Measurements from ENCODE around the gene SPO11. TPM values are rescaled to one million over a fixed set of nuclear protein-coding genes. Genes with fewer than 3 reads are reported as not detected.
A peak's percentile ranks its signal among the peaks of the same experiment; 100 is the strongest.

Gene SPO11
- total and polyA plus RNA-seq, 2 of the 8 experiments (the other 6 are each of a cell fraction or from before 2014, with no cell fraction given): not detected

- no peak overlapping the region for H3K4me2 ChIP-seq (ENCODE audit: insufficient read depth in 1 of 2, low read depth in 2 of 2, low read length in 2 of 2)
- H3K4ac ChIP-seq (replicated peaks; ENCODE audit: insufficient read length, low read depth, low read length): no peak overlapping the region
- ChIA-PET CTCF (ENCODE audit: partially characterized antibody) (interaction anchor here (0.5 to 2.0 kb wide), 5 partner anchors 14 to 603 kb away, joined by 3 to 9 read pairs (median 3); partner anchors contain the start of gene SPO11), POLR2A (ENCODE audit: partially characterized antibody) (interaction anchor here (1.0 kb wide), 1 partner anchor 35 kb away, joined by 3 read pairs; no protein-coding TSS in a partner anchor)
- no peak overlapping the region for H2BK120ac ChIP-seq (replicated peaks; ENCODE audit: low read depth, low read length)
- H3K4me3 ChIP-seq (ENCODE audit: extremely low read depth in 1 of 4, insufficient read depth in 2 of 4, low read depth in 3 of 4, low read length in 4 of 4): no peak overlapping the region
- H3K56ac ChIP-seq (replicated peaks; ENCODE audit: insufficient read length, low read depth, low read length): no peak overlapping the region
- TF ChIP-seq RNF2 (IDR thresholded peaks at IDR 0.05; ENCODE audit: borderline replicate concordance, low read depth, low read length, missing control alignments, poor library complexity, severe bottlenecking): no peak
- no peak for TF ChIP-seq EZH2 (IDR thresholded peaks at IDR 0.05; ENCODE audit: low read depth, low read length, severe bottlenecking)
- TF ChIP-seq CBX5 (IDR thresholded peaks at IDR 0.05; ENCODE audit: low read depth, low read length): no peak
- TF ChIP-seq NANOG (IDR thresholded peaks at IDR 0.05; ENCODE audit: insufficient read depth, low read depth, low read length, poor library complexity, severe bottlenecking): no peak
- no peak for TF ChIP-seq TBP (IDR thresholded peaks at IDR 0.05; ENCODE audit: low read depth, low read length)
- TF ChIP-seq SIN3A (conservative IDR thresholded peaks at IDR 0.05 in 1 of 2, IDR thresholded peaks at IDR 0.05 in 1 of 2; ENCODE audit: low read depth in 1 of 2, low read length in 2 of 2): no peak
- no peak for TF ChIP-seq TAF7 (optimal IDR thresholded peaks at IDR 0.05; ENCODE audit: borderline replicate concordance, low read depth, low read length)
- TF ChIP-seq HDAC2 (IDR thresholded peaks at IDR 0.05; ENCODE audit: borderline replicate concordance in 1 of 2, low read depth in 2 of 2, low read length in 2 of 2): no peak
- no peak overlapping the region for H2AFZ ChIP-seq (ENCODE audit: low read length)
- H3K27me3 ChIP-seq (replicated peaks in 1 of 4; ENCODE audit: control insufficient read depth in 3 of 4, extremely low read depth in 1 of 4, insufficient read depth in 3 of 4, low read length in 3 of 4): no peaks in the 10 kb centered on the region
- no peak for FAIRE-seq
- H3K36me3 ChIP-seq (ENCODE audit: control insufficient read depth in 2 of 4, insufficient read depth in 4 of 4, low read length in 3 of 4): no peaks in the 10 kb centered on the region
- DNase-seq (ENCODE audit: low read depth in 1 of 2, low spot score in 2 of 2): no peak
- no peak overlapping the region for H2BK15ac ChIP-seq (ENCODE audit: low read length)
- no peak overlapping the region for H4K8ac ChIP-seq (ENCODE audit: extremely low read depth, insufficient read depth, low read length)
- H4K20me1 ChIP-seq (replicated peaks in 1 of 2; ENCODE audit: control insufficient read depth in 1 of 2, insufficient read depth in 2 of 2, low read length in 2 of 2): no peaks in the 10 kb centered on the region
- H3K9me3 ChIP-seq (ENCODE audit: insufficient read depth in 2 of 2, low read depth in 1 of 2, low read length in 1 of 2): no peaks in the 10 kb centered on the region
- H3K79me1 ChIP-seq (ENCODE audit: low read depth, low read length): no peaks in the 10 kb centered on the region
- H3K23me2 ChIP-seq (ENCODE audit: low read depth, low read length): no peaks in the 10 kb centered on the region
- H3K23ac ChIP-seq (ENCODE audit: insufficient read length): no peak overlapping the region
- H3K18ac ChIP-seq (ENCODE audit: extremely low read depth, low read length): no peak overlapping the region
- 89% methylated on average over 3 of the region's 3 CpGs; no CpG with 5 or more reads in 1 of the 2 experiments for WGBS, 2 experiments (ENCODE audit: extremely low coverage in 1 of 2, insufficient coverage in 1 of 2, insufficient read length in 1 of 2, insufficient replicate concordance in 2 of 2, low coverage in 1 of 2, low lambda C conversion rate in 2 of 2, missing lambda C conversion rate in 1 of 2)
- H4K5ac ChIP-seq (ENCODE audit: insufficient read length, low read depth, low read length): no peak overlapping the region
- no peak overlapping the region for H2AK5ac ChIP-seq (ENCODE audit: low read depth, low read length)
- H3K79me2 ChIP-seq (ENCODE audit: control insufficient read depth in 1 of 2, insufficient read depth in 2 of 2, low read length in 2 of 2): no peaks in the 10 kb centered on the region
- no peak overlapping the region for H3K9ac ChIP-seq (replicated peaks in 1 of 4; ENCODE audit: extremely low read depth in 1 of 4, low read depth in 3 of 4, low read length in 3 of 4)
- peaks cover 0 to 11% (median 0%) of the 10 kb centered on the region in 4 experiments; a peak in 2 of 7 replicates for H3K4me1 ChIP-seq (replicated peaks in 1 of 4; ENCODE audit: control insufficient read depth in 3 of 4, insufficient read depth in 4 of 4, low read length in 3 of 4)
- no peak overlapping the region for H2BK20ac ChIP-seq (ENCODE audit: low read length)
- H2BK5ac ChIP-seq (ENCODE audit: low read depth, low read length): no peak overlapping the region
- no peak overlapping the region for H4K91ac ChIP-seq (replicated peaks; ENCODE audit: insufficient read length, low read length)
- H2BK12ac ChIP-seq (ENCODE audit: low read depth, low read length): peak overlapping the region; percentile 50; the same call in 1 of the 2 replicates
- H3K14ac ChIP-seq (ENCODE audit: insufficient read length): no peak overlapping the region
- H3K27ac ChIP-seq (ENCODE audit: low read depth, low read length): no peak overlapping the region
These were observed 35.1 kb upstream of the SPO11 start for GRCh38 chr20:57294550-57294949.

All from H1 (cell line).